Activated T-cell treated with anti-CD3 and anti-CD28 coated beads for 4 hours (primary cell): ENCODE results near the gene ECSIT.
"Not testable (repeated sequence)": the region's sequence is repeated elsewhere in the genome, so short reads cannot be mapped to it uniquely, and the experiment has no call there.

ENCODE experiments used
- DNase-seq: peaks from one replicate; pipeline ENCODE4 v3.0.0-alpha.2; 2020

ECSIT gene

GRCh38 chr19:11499220-11499726, 29.7 kb downstream of the ECSIT start:
- DNase-seq, result no peak

DNA sequence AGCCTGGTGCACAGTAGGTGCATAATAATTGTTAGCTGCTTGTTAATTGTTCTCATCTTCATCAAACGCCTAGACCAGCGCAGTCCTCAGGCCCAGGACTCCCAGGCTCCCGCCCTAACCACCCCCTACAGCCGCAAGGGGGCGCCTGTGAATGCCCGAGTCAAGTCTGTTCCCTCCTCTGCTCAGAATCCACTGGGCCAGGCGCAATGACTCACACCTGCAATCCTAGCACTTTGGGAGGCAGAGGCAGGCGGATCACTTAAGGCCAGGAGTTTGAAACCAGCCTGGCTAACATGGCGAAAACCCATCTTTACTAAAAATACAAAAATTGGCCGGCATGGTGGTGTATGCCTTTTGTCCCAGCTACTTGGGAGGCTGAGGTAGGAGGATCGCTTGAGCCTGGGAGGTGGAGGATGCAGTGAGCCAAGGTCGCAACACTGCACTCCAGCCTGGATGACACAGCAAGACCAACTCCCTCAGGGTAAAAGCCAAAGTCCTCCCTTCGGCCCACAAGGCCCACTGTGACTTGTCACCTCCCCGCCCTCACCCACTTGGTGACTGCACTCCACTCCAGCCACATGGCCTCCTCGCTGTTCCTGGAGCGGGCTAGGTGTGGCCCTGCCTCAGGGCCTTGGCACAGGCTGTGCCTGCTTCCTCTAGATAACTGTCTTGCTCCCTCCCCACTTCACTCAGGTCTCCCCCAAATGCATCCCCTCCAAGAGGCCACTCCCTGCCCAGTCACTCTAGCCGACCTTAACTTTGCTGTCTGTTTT, 32.4 kb downstream of the ECSIT start:
- DNase-seq, result peak; percentile 55

- no peak for DNase-seq
Measured at GRCh38 chr19:11495885-11496284, 33.0 kb downstream of the ECSIT start.

GRCh38 chr19:11495481-11495880, 33.5 kb downstream of the ECSIT start:
- no peak for DNase-seq

DNA sequence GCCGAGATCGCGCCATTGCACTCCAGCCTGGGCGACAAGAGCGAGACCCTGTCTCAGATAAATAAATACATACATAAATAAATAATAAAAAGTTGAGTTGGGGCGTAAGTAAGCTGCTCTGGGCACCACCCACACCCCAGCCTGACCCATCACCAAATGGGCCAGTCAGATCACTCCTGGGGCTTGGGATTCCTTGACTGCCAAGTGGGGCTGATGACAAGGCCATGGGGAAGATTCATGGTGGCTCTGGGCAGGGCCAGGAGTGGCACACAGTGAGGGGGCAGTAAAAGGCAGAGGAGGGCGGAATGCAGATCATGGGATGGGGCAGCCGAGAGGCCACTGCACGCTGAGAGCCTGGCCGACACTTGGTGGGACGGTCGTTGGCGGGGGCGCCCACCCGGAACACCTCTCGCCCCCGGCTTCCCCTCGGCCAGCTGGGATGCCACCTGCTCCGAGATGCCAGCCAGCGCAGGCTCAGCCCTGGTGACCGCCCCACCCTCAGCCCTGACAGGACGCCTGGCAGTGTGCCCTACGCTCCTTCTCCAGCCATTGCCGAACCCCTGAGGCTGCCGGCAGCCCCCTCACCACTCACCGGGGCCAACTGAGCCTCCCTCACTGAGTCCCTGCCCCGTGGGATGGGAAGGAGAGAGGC, 34.2 kb downstream of the ECSIT start:
- DNase-seq, result no peak

DNA sequence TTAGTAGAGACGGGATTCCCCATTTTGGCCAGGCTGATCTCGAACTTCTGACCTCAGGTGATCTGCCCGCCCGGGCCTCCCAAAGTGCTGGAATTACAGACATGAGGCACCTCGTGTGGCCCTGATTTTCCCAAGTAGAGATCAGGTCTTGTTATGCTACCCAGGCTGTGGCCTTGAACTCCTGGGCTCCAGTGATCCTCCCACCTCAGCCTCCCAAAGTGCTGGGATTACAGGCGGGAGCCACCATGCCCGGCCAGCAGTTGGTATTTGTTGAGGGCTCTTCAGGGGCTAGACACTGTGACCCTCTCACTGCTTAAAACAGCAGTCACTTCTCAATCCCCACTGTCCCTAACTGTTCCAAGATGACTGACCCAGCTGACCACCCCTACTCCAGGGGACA, 39.6 kb downstream of the ECSIT start:
- DNase-seq, result no peak

DNA sequence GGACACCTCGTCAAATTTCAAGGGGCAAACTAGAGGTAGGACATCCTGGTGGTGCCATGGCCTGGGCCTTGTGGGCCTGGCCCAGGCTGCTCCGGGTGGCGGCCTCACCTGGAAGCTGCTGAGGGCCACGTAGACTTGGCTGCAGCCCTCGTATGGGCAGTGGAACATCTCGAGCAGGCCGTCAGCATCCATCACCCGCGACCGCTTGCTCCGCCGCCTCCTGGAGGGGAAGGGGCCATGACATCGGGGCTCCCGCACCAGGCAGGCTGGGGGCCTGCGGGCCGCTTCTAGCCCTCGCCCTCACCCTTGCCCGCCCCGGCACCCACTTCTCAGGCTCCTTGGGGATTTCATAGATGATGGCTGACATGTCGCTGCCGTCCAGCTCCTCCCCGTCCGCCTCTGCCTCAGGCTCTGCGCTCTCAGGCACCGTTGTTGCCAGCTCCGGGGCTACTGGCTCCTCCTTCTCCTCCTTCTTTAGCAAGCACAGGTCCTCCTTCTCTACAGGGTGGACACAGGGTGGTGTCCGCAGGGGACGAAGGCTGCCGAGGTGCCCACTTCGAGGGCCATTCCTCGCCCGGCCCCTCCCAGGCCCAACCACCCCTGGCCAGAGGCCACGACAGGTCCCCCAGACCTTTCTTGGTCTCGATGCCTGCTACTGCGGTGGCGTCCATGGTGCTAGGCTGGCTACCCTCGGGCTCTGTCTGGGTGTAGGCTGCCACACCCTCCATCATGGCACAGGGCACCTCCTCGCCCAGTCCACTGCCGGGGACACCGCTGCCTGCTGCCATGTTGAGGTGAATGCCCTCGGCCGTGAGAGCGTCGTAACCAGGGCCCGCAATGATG, 42.1 kb downstream of the ECSIT start:
- no peak for DNase-seq

- no peak for DNase-seq
Measured at GRCh38 chr19:11485245-11485837, 43.6 kb downstream of the ECSIT start.

- DNase-seq, result no peak
Measured at GRCh38 chr19:11483366-11484111, 45.4 kb downstream of the ECSIT start.

GRCh38 chr19:11482384-11483050, 46.4 kb downstream of the ECSIT start:
- DNase-seq, result peak; percentile 74

GRCh38 chr19:11481534-11482383, 47.2 kb downstream of the ECSIT start:
- DNase-seq, result peak; percentile 46

- DNase-seq, result no peak
Measured at GRCh38 chr19:11480715-11481533, 48.0 kb downstream of the ECSIT start, which contains the start of gene ELAVL3. Gene ELAVL3 (minus strand): TSS chr19:11481046. CDS start chr19:11480608, 438 bp downstream.

DNA sequence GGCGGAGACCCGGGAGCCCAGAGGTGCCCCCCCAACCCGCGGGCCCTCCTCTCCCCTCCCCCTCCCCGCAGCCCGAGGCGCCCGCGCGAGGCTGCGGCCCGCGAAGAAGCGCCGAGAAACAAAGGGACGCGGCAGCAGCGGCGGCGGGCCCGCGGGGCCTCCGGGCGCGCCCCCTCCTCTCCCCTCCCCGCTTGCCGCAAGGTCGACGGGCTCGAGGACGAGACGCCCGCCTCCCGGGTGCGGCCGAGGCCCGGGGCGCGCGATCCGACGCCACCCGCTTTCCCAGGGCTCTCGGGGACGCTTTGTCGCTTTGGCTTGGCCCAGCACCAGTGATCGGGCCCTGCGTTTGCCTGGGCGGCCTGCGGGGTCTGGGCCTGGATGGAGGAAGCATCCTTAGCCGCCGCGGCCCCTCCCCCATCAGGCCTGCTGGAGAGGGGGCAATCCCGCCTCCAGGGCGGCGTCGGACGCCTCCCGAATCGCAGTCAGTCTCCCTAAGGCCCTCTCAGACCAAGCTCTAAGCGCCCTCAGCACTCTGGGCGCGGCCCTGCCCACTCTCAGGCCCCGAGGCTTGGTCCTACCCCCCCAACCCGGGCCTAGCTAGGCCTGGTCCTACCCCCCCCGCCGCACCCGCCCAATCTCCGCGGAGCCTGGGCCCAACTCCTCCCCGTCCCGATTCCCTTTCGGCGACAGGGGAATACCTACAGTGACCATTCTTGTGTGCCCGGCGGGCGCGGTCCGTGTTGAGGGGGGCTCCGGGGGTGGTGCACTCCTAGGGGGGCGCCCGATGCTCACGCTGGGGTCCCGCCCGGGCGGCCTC, 48.8 kb downstream of the ECSIT start:
- DNase-seq, result no peak

DNA sequence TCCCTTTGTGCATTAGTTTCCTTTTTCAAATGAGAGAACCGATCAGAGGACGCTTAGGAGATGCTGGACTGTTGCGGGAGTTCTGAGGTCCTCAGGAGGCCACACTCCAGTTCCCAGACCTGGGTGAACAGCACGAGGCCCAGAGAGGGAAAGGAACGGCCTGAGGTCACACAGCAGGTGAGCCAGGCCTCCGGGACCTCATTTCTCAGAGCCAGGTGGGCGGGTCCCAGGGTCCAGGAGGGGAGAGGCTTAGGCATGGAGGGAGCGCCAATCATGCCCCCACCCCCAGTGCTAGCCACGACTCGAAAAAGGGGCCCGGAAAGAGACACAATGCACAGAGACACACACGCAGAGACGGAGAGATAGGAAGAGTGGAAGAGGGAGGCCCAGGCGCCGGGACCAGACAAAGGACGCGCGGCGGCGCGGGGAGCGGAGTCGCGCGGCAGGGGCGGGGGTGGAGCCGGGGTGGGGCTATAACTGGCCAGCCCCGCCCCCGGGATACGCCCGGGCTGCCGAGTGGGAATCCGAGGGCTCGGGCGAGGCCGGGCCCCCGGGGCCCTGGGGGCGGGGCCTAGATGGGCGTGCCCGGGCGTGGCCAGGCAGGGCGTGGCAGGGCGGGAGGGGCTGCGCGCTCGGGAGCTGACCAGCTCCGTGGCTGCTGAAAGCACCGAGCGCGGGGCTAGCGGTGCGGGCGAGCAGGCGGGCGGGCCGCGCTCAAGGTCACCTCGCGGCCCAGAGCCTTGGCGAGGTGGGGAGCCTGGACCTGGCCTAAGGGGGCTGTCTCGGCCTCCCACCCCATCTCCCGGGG, 49.6 kb downstream of the ECSIT start:
- no peak for DNase-seq

DNA sequence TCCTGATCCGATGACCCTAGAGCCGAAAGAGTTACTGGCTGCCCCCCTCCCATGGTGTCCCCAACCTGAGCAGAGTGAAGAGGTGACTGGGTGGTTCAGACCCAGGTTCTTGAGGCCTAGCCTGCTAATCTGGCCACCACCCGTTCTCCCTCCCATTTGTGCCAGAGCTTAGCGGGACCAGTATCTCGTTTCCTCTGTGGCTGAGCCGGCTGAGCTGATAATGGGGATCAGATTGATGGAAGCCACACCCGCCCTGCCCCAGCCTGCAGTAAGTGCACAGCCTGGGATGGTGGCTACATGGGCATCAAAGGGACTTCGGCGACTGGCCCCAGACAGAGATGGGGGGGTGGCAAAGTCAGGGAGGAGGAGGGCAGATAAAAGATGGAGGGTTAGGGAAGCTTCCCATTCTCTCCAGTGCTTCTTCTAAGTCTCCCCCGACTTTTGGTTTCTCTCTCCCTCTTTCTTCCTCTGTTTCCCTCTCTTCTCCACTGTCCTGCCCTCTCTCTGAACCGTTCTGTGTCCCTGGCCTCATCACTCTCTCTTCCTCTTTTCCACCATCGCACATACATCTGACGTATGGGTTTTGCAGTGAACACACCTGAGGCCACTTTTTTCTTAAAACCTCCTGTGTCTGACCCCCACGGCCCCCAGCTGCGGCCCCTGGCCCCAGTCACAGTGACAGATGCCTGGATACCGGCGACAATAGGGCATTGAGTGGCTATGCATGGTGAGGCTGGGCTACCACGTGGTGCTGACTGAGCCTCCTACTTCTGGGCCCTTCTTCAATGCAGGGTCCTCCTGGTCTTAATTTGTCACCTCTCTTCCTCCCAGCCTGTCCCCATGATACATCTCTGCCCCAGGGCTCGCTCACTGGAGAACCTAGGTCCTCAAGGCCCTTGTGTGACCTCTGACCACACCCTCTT, 50.5 kb downstream of the ECSIT start:
- no peak for DNase-seq

DNA sequence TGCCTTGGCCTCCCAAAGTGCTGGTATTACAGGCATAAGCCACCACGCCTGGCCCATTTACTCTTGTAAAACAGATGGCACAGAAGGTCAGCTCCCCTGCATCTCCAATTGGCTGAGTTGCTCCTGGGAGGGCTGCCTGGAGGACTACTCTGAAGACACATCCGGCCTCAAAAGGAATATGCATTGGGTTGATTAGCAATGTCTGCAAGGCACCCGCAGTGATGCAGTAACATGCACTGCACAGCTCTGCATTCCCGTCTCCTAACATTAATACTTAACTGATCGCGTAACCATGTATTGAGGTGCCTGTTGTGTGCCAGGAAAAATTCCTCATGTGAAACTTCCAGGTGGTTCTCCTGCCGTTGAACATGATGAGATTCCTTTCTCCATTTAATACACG, 53.1 kb downstream of the ECSIT start:
- no peak for DNase-seq

DNA sequence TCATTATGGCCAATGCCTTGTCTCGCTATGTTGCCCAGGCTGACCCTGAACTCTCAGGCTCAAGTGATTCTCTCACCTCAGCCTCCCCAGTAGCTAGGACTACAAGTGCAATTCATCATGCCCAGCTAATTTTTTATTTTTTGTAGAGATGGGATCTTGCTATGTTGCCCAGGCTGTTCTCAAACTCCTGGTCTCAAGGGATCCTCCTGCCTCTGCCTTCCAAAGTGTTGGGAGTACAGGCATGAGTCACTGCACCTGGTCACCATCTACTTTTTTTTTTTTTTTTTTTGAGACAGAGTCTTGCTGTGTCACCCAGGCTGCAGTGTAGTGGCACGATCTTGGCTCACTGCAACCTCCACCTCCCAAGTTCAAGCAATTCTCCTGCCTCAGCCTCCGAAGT, 53.6 kb downstream of the ECSIT start:
- DNase-seq, result not testable (repeated sequence)
